KMS-11 (cell line): ENCODE data around the gene ALDH16A1.
A peak's percentile ranks its signal among the peaks of the same experiment; 100 is the strongest.
"Not testable (repeated sequence)": the region's sequence is repeated elsewhere in the genome, so short reads cannot be mapped to it uniquely, and the experiment has no call there.

Source experiments
- H2AFZ ChIP-seq: fragments of 200-600 bp; sonication (generic); 2 replicates; pipeline ENCODE4 v1.6.1; 2016; ENCODE audit warnings: antibody characterized with exemption, mixed run types, low read depth
- H3K27ac ChIP-seq: fragments of 200-600 bp; sonication (generic); 2 replicates; pipeline ENCODE4 v1.6.1; 2016; ENCODE audit warnings: mild to moderate bottlenecking, mixed run types
- H3K27me3 ChIP-seq: fragments of 200-600 bp; sonication (generic); 2 replicates; pipeline ENCODE4 v1.6.1; 2017; ENCODE audit warnings: mild to moderate bottlenecking, low read depth, mixed run types, moderate library complexity; ENCODE audit not compliant: insufficient read depth
- H3K36me3 ChIP-seq: fragments of 200-600 bp; sonication (generic); 2 replicates; pipeline ENCODE4 v1.6.1; 2017; ENCODE audit warnings: mild to moderate bottlenecking, mixed run types; ENCODE audit not compliant: insufficient read depth
- H3K4me1 ChIP-seq: fragments of 200-600 bp; sonication (generic); 2 replicates; pipeline ENCODE4 v1.6.1; 2016; ENCODE audit warnings: mild to moderate bottlenecking, low read depth, mixed run types; ENCODE audit not compliant: poor library complexity, severe bottlenecking
- H3K4me2 ChIP-seq: fragments of 200-600 bp; sonication (generic); 2 replicates; pipeline ENCODE4 v1.7.0; 2016; ENCODE audit warnings: mild to moderate bottlenecking, mixed run types
- H3K4me3 ChIP-seq: fragments of 200-600 bp; sonication (generic); IDR thresholded peaks from 2 replicates; pipeline ENCODE4 v1.6.1; 2017; ENCODE audit warnings: low read depth, low read length, mixed read lengths; ENCODE audit not compliant: insufficient read depth
- H3K79me2 ChIP-seq: fragments of 200-600 bp; sonication (generic); 2 replicates; pipeline ENCODE4 v1.6.1; 2016; ENCODE audit warnings: low read depth, mixed run types; ENCODE audit not compliant: insufficient read depth
- H3K9ac ChIP-seq: fragments of 200-600 bp; sonication (generic); 2 replicates; pipeline ENCODE4 v1.6.1; 2016; ENCODE audit warnings: mild to moderate bottlenecking, mixed run types
- H4K20me1 ChIP-seq: fragments of 200-600 bp; sonication (generic); 2 replicates; pipeline ENCODE4 v1.6.1; 2016; ENCODE audit warnings: mild to moderate bottlenecking, mixed run types; ENCODE audit not compliant: insufficient read depth
- CTCF ChIP-seq: fragments of 200-600 bp; sonication (generic); conservative IDR thresholded peaks from 2 replicates; pipeline ENCODE4 v1.6.1; 2017; ENCODE audit warnings: low read depth, mild to moderate bottlenecking, antibody characterized with exemption, low read length, moderate library complexity, mixed read lengths

ALDH16A1 gene

GRCh38 chr19:49442771-49443365 is 10.2 kb upstream of the ALDH16A1 start:
- no peaks in the 10 kb centered on the region for H3K79me2 ChIP-seq
- peaks cover 46% of the 10 kb centered on the region for H3K27me3 ChIP-seq
- no peaks in the 10 kb centered on the region for H3K36me3 ChIP-seq
- H3K9ac ChIP-seq, result peak overlapping the region; percentile 46
- H3K4me3 ChIP-seq, result no peak overlapping the region
- peak overlapping the region; percentile 89 for H3K4me2 ChIP-seq
- peak overlapping the region; percentile 84 for H2AFZ ChIP-seq
- H3K27ac ChIP-seq, result peak overlapping the region; percentile 45; the same call in 1 of the 2 replicates
- peaks cover 16% of the 10 kb centered on the region for H3K4me1 ChIP-seq
- TF ChIP-seq CTCF, result no peak
- no peaks in the 10 kb centered on the region for H4K20me1 ChIP-seq

- TF ChIP-seq CTCF, result peak; percentile 70
- H3K27me3 ChIP-seq, result peaks cover 40% of the 10 kb centered on the region
- peak overlapping the region; percentile 84 for H2AFZ ChIP-seq
- no peak overlapping the region for H3K4me3 ChIP-seq
- no peaks in the 10 kb centered on the region for H3K36me3 ChIP-seq
- H3K4me1 ChIP-seq, result peaks cover 16% of the 10 kb centered on the region
- peak overlapping the region; percentile 46 for H3K9ac ChIP-seq
- no peaks in the 10 kb centered on the region for H3K79me2 ChIP-seq
- no peaks in the 10 kb centered on the region for H4K20me1 ChIP-seq
- peak overlapping the region; percentile 89 for H3K4me2 ChIP-seq
- peak overlapping the region; percentile 45; the same call in 1 of the 2 replicates for H3K27ac ChIP-seq
These were observed 9.5 kb upstream of the ALDH16A1 start for GRCh38 chr19:49443366-49444099.

GRCh38 chr19:49444100-49444700 is 8.8 kb upstream of the ALDH16A1 start:
- not testable (repeated sequence) for H3K27ac ChIP-seq, H3K36me3 ChIP-seq, H3K79me2 ChIP-seq, H4K20me1 ChIP-seq, H3K4me3 ChIP-seq, H3K9ac ChIP-seq
- Histone ChIP-seq H3K4me1 (peaks cover 16% of the 10 kb centered on the region), H3K27me3 (peaks cover 33% of the 10 kb centered on the region), H2AFZ (peak overlapping the region; percentile 84; the same call in 1 of the 2 replicates), H3K4me2 (peak overlapping the region; percentile 89; the same call in 1 of the 2 replicates)
- peak; percentile 24 for TF ChIP-seq CTCF

- H3K4me3 ChIP-seq, result no peak overlapping the region
- H3K9ac ChIP-seq, result no peak overlapping the region
- H4K20me1 ChIP-seq, result no peaks in the 10 kb centered on the region
- peaks cover 24% of the 10 kb centered on the region for H3K4me1 ChIP-seq
- no peak overlapping the region for H3K4me2 ChIP-seq
- H3K27me3 ChIP-seq, result peaks cover 15% of the 10 kb centered on the region
- no peak overlapping the region for H3K27ac ChIP-seq
- no peaks in the 10 kb centered on the region for H3K36me3 ChIP-seq
- H2AFZ ChIP-seq, result no peak overlapping the region
- no peak for TF ChIP-seq CTCF
- H3K79me2 ChIP-seq, result peaks cover 4% of the 10 kb centered on the region; the same call in 1 of the 2 replicates
These were observed 7.0 kb upstream of the ALDH16A1 start for GRCh38 chr19:49445997-49446396.
